GM23248 (cell line): ENCODE measurements around the gene DNAI1. TPM values are rescaled to one million over a fixed set of nuclear protein-coding genes. Genes with fewer than 3 reads are reported as not detected.

Source experiments
- DNase-seq: peaks from one replicate; pipeline ENCODE4 v3.0.0-alpha.2; 2015
- H2AFZ ChIP-seq: fragments of 200-600 bp; sonication (generic); 2 replicates; pipeline ENCODE4 v1.6.1; 2016; ENCODE audit warnings: antibody characterized with exemption
- H3F3A ChIP-seq: fragments of 200-600 bp; sonication (generic); 2 replicates; pipeline ENCODE4 v1.6.1; 2016; ENCODE audit warnings: mild to moderate bottlenecking, antibody characterized with exemption, mixed run types; ENCODE audit not compliant: insufficient read depth
- H3K27ac ChIP-seq: fragments of 200-600 bp; sonication (generic); 2 replicates; pipeline ENCODE4 v1.5.1; 2016; ENCODE audit warnings: mild to moderate bottlenecking
- H3K27me3 ChIP-seq: fragments of 200-600 bp; sonication (generic); replicated peaks from 2 replicates; pipeline ENCODE4 v1.6.1; 2016; ENCODE audit warnings: mild to moderate bottlenecking; ENCODE audit not compliant: insufficient read depth
- H3K36me3 ChIP-seq: fragments of 200-600 bp; sonication (generic); 2 replicates; pipeline ENCODE4 v1.6.1; 2016; ENCODE audit warnings: low read depth, mild to moderate bottlenecking
- H3K4me1 ChIP-seq: fragments of 200-600 bp; sonication (generic); 2 replicates; pipeline ENCODE4 v1.6.1; 2016; ENCODE audit warnings: mild to moderate bottlenecking; ENCODE audit not compliant: insufficient read depth
- H3K4me2 ChIP-seq: fragments of 200-600 bp; sonication (generic); one replicate; pipeline ENCODE4 v1.6.1; 2016; ENCODE audit warnings: mild to moderate bottlenecking; ENCODE audit not compliant: unreplicated experiment
- H3K4me3 ChIP-seq: fragments of 200-600 bp; sonication (generic); 2 replicates; pipeline ENCODE4 v1.5.1; 2016; ENCODE audit warnings: mild to moderate bottlenecking
- H3K79me2 ChIP-seq: fragments of 200-600 bp; sonication (generic); 2 replicates; pipeline ENCODE4 v1.6.1; 2016; ENCODE audit warnings: mild to moderate bottlenecking; ENCODE audit not compliant: insufficient read depth
- H3K9ac ChIP-seq: fragments of 200-600 bp; sonication (generic); 2 replicates; pipeline ENCODE4 v1.6.1; 2016; ENCODE audit warnings: mild to moderate bottlenecking
- H3K9me2 ChIP-seq: fragments of 200-600 bp; sonication (generic); 2 replicates; pipeline ENCODE4 v1.6.1; 2016; ENCODE audit warnings: mixed run types, mild to moderate bottlenecking, moderate library complexity; ENCODE audit not compliant: insufficient read depth
- H3K9me3 ChIP-seq: fragments of 200-600 bp; sonication (generic); one replicate; pipeline ENCODE4 v1.6.1; 2017; ENCODE audit warnings: low read depth
- H4K20me1 ChIP-seq: fragments of 200-600 bp; sonication (generic); 2 replicates; pipeline ENCODE4 v1.6.0; 2016; ENCODE audit not compliant: insufficient read depth
- EZH2 ChIP-seq: fragments of 200-600 bp; sonication (generic); IDR thresholded peaks from 2 replicates; pipeline ENCODE4 v1.6.1; 2018; ENCODE audit warnings: antibody characterized with exemption, mild to moderate bottlenecking; ENCODE audit not compliant: insufficient read depth, poor library complexity, severe bottlenecking
- EZH2phosphoT487 ChIP-seq: fragments of 200-600 bp; sonication (generic); IDR thresholded peaks from 2 replicates; pipeline ENCODE4 v1.6.1; 2018; ENCODE audit warnings: antibody characterized with exemption, moderate library complexity, mild to moderate bottlenecking, low read depth; ENCODE audit not compliant: insufficient read depth
- WGBS, 2 experiments: methylation state at CpG; one replicate each; pipeline ENCODE4 v1.1.6; 2015 to 2017; ENCODE audit warnings: low lambda C conversion rate in 2 of 2, low coverage in 1 of 2; ENCODE audit errors: missing lambda C conversion rate in 2 of 2; 5-methylcytosine and 5-hydroxymethylcytosine counted together
- in situ Hi-C: fragments of 300-500 bp; cut with MboI; formaldehyde crosslinking; loops from 2 replicates; pipeline ENCODE4 v1.15.0; 2020
- polyA plus RNA-seq: library from polyadenylated mRNA; unstranded; fragments of >200 nt; fragmentation: Nextera tagmentation; extraction: Ambion mirVana; gene quantifications from 2 replicates; pipeline ENCODE4 v1.2.1, GENCODE V29; 2016
- total RNA-seq: library from RNA; depleted of rRNA; stranded (reverse); fragments of >200 nt; shearing (Covaris generic); gene quantifications from 2 replicates; pipeline ENCODE4 v1.2.3, GENCODE V29; 2014

DNAI1 gene
- total and polyA plus RNA-seq, 2 experiments from 2014 or later = not detected

DNA sequence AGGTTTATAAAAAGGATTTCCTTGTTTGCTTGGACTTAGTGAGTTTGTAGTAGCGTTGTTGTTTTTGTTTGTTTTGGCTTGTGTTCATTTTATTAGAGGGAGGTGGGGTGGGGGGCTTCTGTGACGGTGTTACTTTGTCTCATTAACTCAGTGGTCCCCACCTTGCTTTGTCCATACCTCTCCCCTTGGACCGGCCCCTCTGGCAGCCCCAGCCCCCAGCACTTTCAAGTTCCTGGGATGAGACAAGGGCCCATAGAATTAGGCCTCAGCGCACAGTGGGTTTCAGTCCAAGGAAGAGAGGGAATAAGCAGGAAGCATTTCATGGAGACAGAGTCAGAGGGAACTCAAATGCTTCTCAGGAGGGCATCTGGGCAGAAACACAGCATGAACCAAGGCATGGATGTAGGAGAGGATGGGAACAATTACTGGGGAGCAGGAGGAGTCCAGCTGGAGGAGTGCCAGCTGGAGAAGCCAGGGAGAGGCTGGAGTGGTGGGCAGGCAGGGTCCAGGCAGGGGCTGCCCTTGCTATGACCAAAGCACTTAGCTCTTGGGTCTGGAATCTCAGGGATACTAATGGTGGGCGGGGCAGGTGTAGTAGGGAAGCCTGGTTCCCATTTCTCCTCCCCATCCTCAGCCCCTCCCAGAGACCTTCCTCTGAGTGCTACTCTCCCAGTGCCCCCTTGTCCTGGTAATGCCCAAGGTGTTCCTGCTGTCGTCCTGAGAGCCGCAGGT, 87.7 kb downstream of the DNAI1 start:
- H3K4me3 ChIP-seq = no peak overlapping the region
- no peak overlapping the region for H3K9ac ChIP-seq
- H3K9me3 ChIP-seq = no peaks in the 10 kb centered on the region
- no peaks in the 10 kb centered on the region for H4K20me1 ChIP-seq
- H3F3A ChIP-seq = no peaks in the 10 kb centered on the region
- H3K27ac ChIP-seq = no peak overlapping the region
- DNase-seq = no peak
- H3K36me3 ChIP-seq = no peaks in the 10 kb centered on the region
- no peak for TF ChIP-seq EZH2phosphoT487
- TF ChIP-seq EZH2 = no peak
- no peaks in the 10 kb centered on the region for H3K9me2 ChIP-seq
- no peak overlapping the region for H3K4me2 ChIP-seq
- in situ Hi-C loops = no loop called here
- no peaks in the 10 kb centered on the region; the same call in 1 of the 2 replicates for H3K27me3 ChIP-seq
- 76 to 81% methylated on average over 7 of the region's 7 CpGs for WGBS, 2 experiments
- H3K79me2 ChIP-seq = no peaks in the 10 kb centered on the region
- no peaks in the 10 kb centered on the region for H3K4me1 ChIP-seq
- no peak overlapping the region for H2AFZ ChIP-seq

DNA sequence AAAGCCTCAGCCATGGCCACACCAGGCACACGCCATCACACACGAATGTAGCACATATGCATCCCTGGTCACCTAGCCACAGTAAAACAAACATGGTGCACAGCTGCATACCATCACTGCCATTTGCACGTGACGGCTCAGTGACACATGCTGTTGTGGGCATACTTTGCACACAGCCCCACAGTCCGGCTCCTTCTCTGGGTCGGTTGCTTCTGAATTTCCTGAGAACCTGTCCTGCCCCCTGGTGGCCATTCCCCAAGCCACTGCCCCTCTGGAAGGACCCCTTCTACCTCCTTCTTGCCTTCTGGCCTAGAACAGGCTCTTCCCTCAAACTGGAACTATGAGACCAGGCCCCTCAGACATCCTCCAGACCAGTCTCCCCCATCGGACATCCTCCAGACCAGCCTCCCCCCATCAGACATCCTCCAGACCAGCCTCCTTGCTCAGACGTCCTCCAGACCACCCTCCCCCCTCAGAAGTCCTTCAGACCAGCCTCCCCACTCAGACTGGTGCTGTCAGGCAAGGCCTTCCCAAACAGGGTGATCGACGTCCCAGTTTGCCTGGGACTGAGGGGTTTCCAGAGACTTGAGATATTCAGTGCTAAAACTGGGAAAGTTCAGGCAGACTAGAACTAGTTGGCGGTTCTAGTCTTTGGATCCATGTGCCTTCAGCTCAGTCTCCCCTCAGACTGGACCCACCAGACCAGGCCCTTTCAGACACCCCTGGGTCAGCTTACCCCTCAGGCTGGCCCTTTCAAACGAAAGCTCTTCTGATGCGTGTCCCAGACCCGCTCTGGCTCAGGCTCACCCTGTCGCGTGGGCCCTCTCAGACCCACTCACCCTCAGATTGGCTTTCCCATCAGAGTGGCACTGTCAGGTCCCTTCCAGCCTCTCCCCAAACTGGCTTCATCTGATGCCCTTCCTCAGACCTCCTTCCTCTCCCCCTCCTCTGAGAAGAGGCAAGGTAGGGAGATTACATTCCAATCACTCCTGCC, 88.5 kb downstream of the DNAI1 start:
- 50 to 52% methylated on average over 16 of the region's 16 CpGs for WGBS, 2 experiments
- Histone ChIP-seq H3K9me3 (no peaks in the 10 kb centered on the region), H3K4me3 (no peak overlapping the region), H3K4me1 (no peaks in the 10 kb centered on the region), H3K27me3 (no peaks in the 10 kb centered on the region; the same call in 1 of the 2 replicates), H3K9ac (no peak overlapping the region), H3K36me3 (no peaks in the 10 kb centered on the region), H2AFZ (no peak overlapping the region), H3F3A (no peaks in the 10 kb centered on the region), H3K27ac (no peak overlapping the region), H3K79me2 (no peaks in the 10 kb centered on the region), H3K4me2 (no peak overlapping the region), H4K20me1 (no peaks in the 10 kb centered on the region), H3K9me2 (no peaks in the 10 kb centered on the region)
- in situ Hi-C loops = no loop called here
- DNase-seq = peak; percentile 92
- TF ChIP-seq EZH2 (no peak), EZH2phosphoT487 (no peak)

DNA sequence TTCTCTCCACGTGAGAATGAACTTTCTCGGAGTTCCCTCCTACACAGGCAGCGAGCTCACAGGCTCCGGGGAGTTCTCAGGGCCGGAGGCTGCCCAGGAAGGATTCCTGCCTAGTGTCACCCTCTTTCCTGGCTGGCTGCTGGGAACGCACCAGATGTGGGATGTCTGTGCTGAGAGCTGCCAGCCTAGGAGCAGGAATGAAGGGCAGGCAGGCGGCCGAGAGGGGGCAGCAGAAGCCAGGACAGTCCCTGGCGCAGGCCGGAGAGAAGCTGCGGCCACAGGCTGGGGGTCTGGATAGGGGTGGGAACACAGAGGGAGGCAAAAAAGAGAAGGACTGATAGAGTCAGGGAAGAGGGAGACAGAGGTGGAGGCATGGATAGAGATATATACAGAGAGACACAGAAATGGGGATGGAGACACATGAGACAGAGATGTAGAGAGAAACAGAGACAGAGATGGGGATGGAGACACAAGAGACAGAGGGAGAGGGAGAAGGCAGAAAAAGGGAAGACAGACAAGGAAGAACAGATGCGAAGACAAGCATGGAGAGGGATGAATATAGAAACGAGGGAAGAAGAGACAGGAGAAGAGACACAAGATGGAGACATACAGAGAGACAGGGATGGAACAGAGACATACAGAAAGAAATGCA, 89.5 kb downstream of the DNAI1 start:
- 4 to 11% methylated on average over 13 of the region's 13 CpGs for WGBS, 2 experiments
- Histone ChIP-seq H3K4me2 (no peak overlapping the region), H3K4me1 (no peaks in the 10 kb centered on the region), H3K9ac (no peak overlapping the region), H3K79me2 (no peaks in the 10 kb centered on the region), H3K4me3 (no peak overlapping the region), H3K27ac (no peak overlapping the region), H4K20me1 (no peaks in the 10 kb centered on the region), H2AFZ (no peak overlapping the region), H3K27me3 (no peaks in the 10 kb centered on the region; the same call in 1 of the 2 replicates), H3K9me2 (no peaks in the 10 kb centered on the region), H3K36me3 (no peaks in the 10 kb centered on the region), H3K9me3 (no peaks in the 10 kb centered on the region), H3F3A (no peaks in the 10 kb centered on the region)
- DNase-seq = peak; percentile 84
- in situ Hi-C loops = no loop called here
- no peak for TF ChIP-seq EZH2
- no peak for TF ChIP-seq EZH2phosphoT487

- no peaks in the 10 kb centered on the region; the same call in 1 of the 2 replicates for H3K27me3 ChIP-seq
- no peaks in the 10 kb centered on the region for H4K20me1 ChIP-seq
- in situ Hi-C loops = no loop called here
- no peak for DNase-seq
- no peak overlapping the region for H3K27ac ChIP-seq
- no peaks in the 10 kb centered on the region for H3K9me3 ChIP-seq
- no peak overlapping the region for H3K4me3 ChIP-seq
- H3K9ac ChIP-seq = no peak overlapping the region
- no peaks in the 10 kb centered on the region for H3K36me3 ChIP-seq
- no peaks in the 10 kb centered on the region for H3K9me2 ChIP-seq
- no peaks in the 10 kb centered on the region for H3K79me2 ChIP-seq
- H3K4me2 ChIP-seq = no peak overlapping the region
- H2AFZ ChIP-seq = no peak overlapping the region
- TF ChIP-seq EZH2 = no peak
- no peak for TF ChIP-seq EZH2phosphoT487
- no peaks in the 10 kb centered on the region for H3F3A ChIP-seq
- WGBS, 2 experiments = 72 to 74% methylated on average over 4 to 5 of the region's 5 CpGs
- H3K4me1 ChIP-seq = no peaks in the 10 kb centered on the region
Observed at GRCh38 chr9:34549407-34549732, 90.8 kb downstream of the DNAI1 start.
